ENCODE results near the gene DCTN3. TPM values are rescaled to one million over a fixed set of nuclear protein-coding genes. Genes with fewer than 3 reads are reported as not detected.

Gene DCTN3
- total and polyA plus RNA-seq, 10 of the 15 experiments (the other 5 are each of a cell fraction or from before 2014, with no cell fraction given), result 19.0 to 120 (median 71.8) TPM

- TF ChIP-seq PRDM15 (CRISPR knock-in tag; IDR thresholded peaks at IDR 0.05), result no peak
- TF ChIP-seq NBN (IDR thresholded peaks at IDR 0.05), result no peak
Observed at GRCh38 chr9:34633166-34633565, 12.9 kb upstream of the DCTN3 start (continued).

GRCh38 chr9:34630402-34631154, 10.3 kb upstream of the DCTN3 start:
- Histone ChIP-seq H3K9ac (ENCODE audit: control insufficient read depth, insufficient read depth, low read length) (no peak overlapping the region), H3K4me1 (ENCODE audit: control insufficient read depth, insufficient read depth, low read length) (peaks cover 4% of the 10 kb centered on the region; the same call in 1 of the 2 replicates), H3K27ac (ENCODE audit: control insufficient read depth, insufficient read depth) (no peak overlapping the region), H4K20me1 (ENCODE audit: control insufficient read depth, insufficient read depth) (no peaks in the 10 kb centered on the region; the same call in none of the 2 replicates), H3K4me2 (ENCODE audit: control insufficient read depth, insufficient read depth) (no peak overlapping the region), H3K9me3 (replicated peaks; ENCODE audit: control insufficient read depth, insufficient read depth, low read length) (no peaks in the 10 kb centered on the region), H3K4me3 (no peak overlapping the region), H2AFZ (ENCODE audit: control insufficient read depth, low read depth, low read length) (no peak overlapping the region), H3K36me3 (ENCODE audit: control insufficient read depth in 2 of 2, insufficient read depth in 2 of 2, low read length in 1 of 2) (peaks cover under 1 to 5% of the 10 kb centered on the region in 2 experiments; a peak in 3 of 4 replicates), H3K79me2 (ENCODE audit: control insufficient read depth, insufficient read depth, low read length) (no peaks in the 10 kb centered on the region; the same call in 1 of the 2 replicates), H3K27me3 (replicated peaks in 1 of 2; ENCODE audit: control insufficient read depth in 2 of 2, insufficient read depth in 2 of 2, low read length in 1 of 2) (peaks cover 10 to 18% of the 10 kb centered on the region in 2 experiments)
- FAIRE-seq (no peak), ATAC-seq (no peak), DNase-seq (ENCODE audit: low read depth, low spot score) (no peak)
- TF ChIP-seq WRNIP1 (IDR thresholded peaks at IDR 0.05; ENCODE audit: borderline replicate concordance, low read depth, low read length) (no peak), TCF12 (IDR thresholded peaks at IDR 0.05; ENCODE audit: low read depth, low read length) (no peak), SMARCA5 (IDR thresholded peaks at IDR 0.05) (no peak), PML (IDR thresholded peaks at IDR 0.05; ENCODE audit: low read length) (no peak), FOXK2 (IDR thresholded peaks at IDR 0.05) (no peak), TARDBP (IDR thresholded peaks at IDR 0.05; ENCODE audit: borderline replicate concordance) (no peak), SUZ12 (IDR thresholded peaks at IDR 0.05; ENCODE audit: unreplicated experiment) (no peak), EZH2 (IDR thresholded peaks at IDR 0.05; ENCODE audit: borderline replicate concordance, control insufficient read depth, low read depth, low read length) (no peak), SP1 (IDR thresholded peaks at IDR 0.05; ENCODE audit: low read depth, low read length) (no peak)
- POLR2A ChIA-PET, result no interaction called here
- 25% methylated on average over 5 of the region's 5 CpGs for WGBS (ENCODE audit: insufficient coverage, insufficient replicate concordance, low lambda C conversion rate, missing lambda C conversion rate)
- RAD21 ChIA-PET (ENCODE audit: unreplicated experiment), result no interaction called here
- intact Hi-C loops (cut with micrococcal nuclease; ENCODE audit: unreplicated experiment), result no loop called here
- BruUV-seq (replicated peaks), result no TSS peak
- in situ Hi-C loops (cut with MboI), result no loop called here
- SMC1A ChIA-PET (ENCODE audit: uncharacterized antibody, unreplicated experiment), result interaction anchor here (1.1 to 1.2 kb wide), 2 partner anchors 10 to 16 kb away, joined by 3 read pairs; partner anchors contain the start of genes DCTN3 and GALT
- CTCF ChIA-PET, result interaction anchor here (0.8 to 1.2 kb wide), 4 partner anchors 13 to 197 kb away, joined by 3 to 4 read pairs (median 3); partner anchors contain the start of gene RPP25L

Measured in GM12878 (cell line).